NB4 (cell line): Measurements from ENCODE around the gene ZCCHC3.

ENCODE experiments used
- DNase-seq: peaks from one replicate; pipeline ENCODE4 v3.0.0; 2010; ENCODE audit warnings: low read depth
- H3K4me3 ChIP-seq: one replicate; pipeline ENCODE4 v1.5.1; 2011; ENCODE audit warnings: mild to moderate bottlenecking, low read depth, low read length, moderate library complexity
- MYC ChIP-seq: IDR thresholded peaks from 2 replicates; pipeline ENCODE4 v1.6.1; 2011; ENCODE audit warnings: low read depth, low read length
- POLR2A ChIP-seq: IDR thresholded peaks from 2 replicates; pipeline ENCODE4 v1.6.1; 2011; ENCODE audit warnings: mild to moderate bottlenecking; ENCODE audit not compliant: insufficient read length; ENCODE audit errors: extremely low read depth
- TF ChIP-seq, protein P1 (sequence below): IDR thresholded peaks from 2 replicates; pipeline ENCODE4 v1.6.1; 2011; ENCODE audit warnings: low read depth, low read length
- TF ChIP-seq, protein P2 (sequence below): IDR thresholded peaks from one replicate; pipeline ENCODE4 v1.5.1; 2012; ENCODE audit warnings: low read depth, low read length

ZCCHC3 gene

GRCh38 chr20:312866-313265, 15.5 kb downstream of the ZCCHC3 start:
- DNase-seq = no peak
- H3K4me3 ChIP-seq = no peak overlapping the region
- TF ChIP-seq, protein P1, sequence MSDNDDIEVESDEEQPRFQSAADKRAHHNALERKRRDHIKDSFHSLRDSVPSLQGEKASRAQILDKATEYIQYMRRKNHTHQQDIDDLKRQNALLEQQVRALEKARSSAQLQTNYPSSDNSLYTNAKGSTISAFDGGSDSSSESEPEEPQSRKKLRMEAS = no peak
- no peak for TF ChIP-seq POLR2A
- TF ChIP-seq, protein P2, sequence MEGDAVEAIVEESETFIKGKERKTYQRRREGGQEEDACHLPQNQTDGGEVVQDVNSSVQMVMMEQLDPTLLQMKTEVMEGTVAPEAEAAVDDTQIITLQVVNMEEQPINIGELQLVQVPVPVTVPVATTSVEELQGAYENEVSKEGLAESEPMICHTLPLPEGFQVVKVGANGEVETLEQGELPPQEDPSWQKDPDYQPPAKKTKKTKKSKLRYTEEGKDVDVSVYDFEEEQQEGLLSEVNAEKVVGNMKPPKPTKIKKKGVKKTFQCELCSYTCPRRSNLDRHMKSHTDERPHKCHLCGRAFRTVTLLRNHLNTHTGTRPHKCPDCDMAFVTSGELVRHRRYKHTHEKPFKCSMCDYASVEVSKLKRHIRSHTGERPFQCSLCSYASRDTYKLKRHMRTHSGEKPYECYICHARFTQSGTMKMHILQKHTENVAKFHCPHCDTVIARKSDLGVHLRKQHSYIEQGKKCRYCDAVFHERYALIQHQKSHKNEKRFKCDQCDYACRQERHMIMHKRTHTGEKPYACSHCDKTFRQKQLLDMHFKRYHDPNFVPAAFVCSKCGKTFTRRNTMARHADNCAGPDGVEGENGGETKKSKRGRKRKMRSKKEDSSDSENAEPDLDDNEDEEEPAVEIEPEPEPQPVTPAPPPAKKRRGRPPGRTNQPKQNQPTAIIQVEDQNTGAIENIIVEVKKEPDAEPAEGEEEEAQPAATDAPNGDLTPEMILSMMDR = no peak
- no peak for TF ChIP-seq MYC

DNA sequence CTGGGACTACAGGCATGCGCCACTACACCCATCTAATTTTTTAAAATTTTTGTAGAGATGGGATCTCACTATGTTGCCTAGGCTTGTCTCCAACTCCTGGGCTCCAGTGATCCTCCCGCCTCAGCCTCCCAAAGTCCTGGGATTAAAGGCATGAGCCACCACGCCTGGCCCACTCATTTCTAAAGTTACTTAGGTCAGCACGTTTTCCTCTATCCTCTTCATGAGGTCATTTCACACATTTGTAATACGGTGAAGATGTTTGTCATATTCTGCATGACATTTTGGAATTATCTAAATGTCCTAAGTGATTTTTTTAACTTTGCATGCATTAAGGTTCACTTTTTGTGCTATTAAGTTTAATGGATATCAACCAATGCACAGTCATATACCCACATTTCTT, 16.0 kb downstream of the ZCCHC3 start:
- DNase-seq = no peak
- no peak overlapping the region for H3K4me3 ChIP-seq
- TF ChIP-seq, protein P2 = no peak
- TF ChIP-seq, protein P1 = no peak
- TF ChIP-seq POLR2A = no peak
- TF ChIP-seq MYC = no peak

DNA sequence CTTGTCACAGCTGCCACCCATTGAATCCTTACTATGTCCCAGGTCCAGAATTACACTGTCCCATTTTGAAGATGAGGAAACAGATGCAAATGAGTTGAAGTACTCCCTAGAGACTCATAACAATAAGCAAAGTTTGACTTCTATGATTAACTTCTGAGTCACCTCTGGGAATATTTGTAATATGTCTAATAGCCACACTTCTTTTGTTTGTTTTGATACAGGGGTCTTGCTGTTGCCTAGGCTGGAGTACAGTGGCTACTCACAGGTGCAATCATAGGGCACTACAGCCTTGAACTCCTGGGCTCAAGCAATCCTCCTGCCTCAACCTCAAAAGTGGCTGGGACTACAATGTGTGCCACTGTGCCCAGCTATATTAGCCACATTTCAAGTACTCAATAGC, 16.6 kb downstream of the ZCCHC3 start:
- TF ChIP-seq, protein P1 = no peak
- TF ChIP-seq MYC (no peak), POLR2A (no peak)
- TF ChIP-seq, protein P2 = no peak
- no peak overlapping the region for H3K4me3 ChIP-seq
- DNase-seq = peak; percentile 50

GRCh38 chr20:316316-317068, 19.1 kb downstream of the ZCCHC3 start:
- TF ChIP-seq MYC (no peak), POLR2A (no peak)
- TF ChIP-seq, protein P1 = no peak
- TF ChIP-seq, protein P2 = no peak
- H3K4me3 ChIP-seq = no peak overlapping the region
- no peak for DNase-seq

DNA sequence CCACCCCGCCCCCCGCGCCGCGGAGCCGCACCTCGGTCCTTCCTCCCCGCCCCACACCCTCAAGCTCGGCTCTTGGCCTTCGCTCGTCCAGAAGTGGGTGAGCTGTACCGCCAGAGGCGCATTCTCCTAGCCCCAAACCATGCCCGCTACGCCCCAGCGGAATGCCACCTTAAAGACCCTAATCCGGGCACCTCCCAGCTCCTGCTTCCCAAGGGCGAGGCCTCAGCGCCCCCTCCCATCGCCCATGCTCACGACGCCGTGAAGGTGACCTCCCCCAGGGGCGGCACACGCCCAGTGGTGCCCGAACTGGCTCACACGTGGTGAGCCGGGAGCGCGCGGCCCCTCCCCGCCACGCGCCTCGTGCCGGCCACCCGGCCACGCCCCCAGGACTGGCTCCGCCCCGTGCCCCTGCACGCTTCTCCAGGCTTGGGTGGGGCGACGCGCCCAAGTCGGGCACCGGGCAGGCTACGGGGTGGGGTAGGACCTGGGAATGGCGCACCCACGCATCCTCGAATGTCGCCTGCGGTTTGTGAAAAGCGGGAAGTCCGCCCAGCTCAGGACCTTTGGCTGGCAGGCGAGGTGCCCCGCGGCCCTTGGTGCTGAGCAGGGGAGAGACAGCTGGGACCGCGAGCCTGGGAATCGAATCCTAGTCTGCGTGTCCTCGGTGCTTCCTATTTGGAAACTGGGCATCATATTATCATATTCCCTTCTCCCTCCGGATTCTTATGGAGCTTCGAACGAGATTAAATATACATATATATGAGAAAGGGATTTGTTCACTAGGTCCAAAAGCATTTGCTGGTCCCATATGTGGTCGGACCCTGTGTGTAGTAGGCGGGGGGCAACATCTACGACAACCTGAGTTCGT, 27.0 kb downstream of the ZCCHC3 start:
- peak; percentile 97 for DNase-seq
- peak overlapping the region; percentile 85 for H3K4me3 ChIP-seq
- TF ChIP-seq, protein P1 = peak; percentile 98
- peak; percentile 99 for TF ChIP-seq MYC
- TF ChIP-seq, protein P2 = peak; percentile 38
- TF ChIP-seq POLR2A = peak; percentile 72
